Islet precursor cell (in vitro differentiated cells): ENCODE results near the gene MZT2B.
"Not testable (repeated sequence)": the region's sequence is repeated elsewhere in the genome, so short reads cannot be mapped to it uniquely, and the experiment has no call there.

Experiments used
- DNase-seq: peaks from one replicate; pipeline ENCODE4 v3.0.0-alpha.2; 2018

MZT2B gene

DNA sequence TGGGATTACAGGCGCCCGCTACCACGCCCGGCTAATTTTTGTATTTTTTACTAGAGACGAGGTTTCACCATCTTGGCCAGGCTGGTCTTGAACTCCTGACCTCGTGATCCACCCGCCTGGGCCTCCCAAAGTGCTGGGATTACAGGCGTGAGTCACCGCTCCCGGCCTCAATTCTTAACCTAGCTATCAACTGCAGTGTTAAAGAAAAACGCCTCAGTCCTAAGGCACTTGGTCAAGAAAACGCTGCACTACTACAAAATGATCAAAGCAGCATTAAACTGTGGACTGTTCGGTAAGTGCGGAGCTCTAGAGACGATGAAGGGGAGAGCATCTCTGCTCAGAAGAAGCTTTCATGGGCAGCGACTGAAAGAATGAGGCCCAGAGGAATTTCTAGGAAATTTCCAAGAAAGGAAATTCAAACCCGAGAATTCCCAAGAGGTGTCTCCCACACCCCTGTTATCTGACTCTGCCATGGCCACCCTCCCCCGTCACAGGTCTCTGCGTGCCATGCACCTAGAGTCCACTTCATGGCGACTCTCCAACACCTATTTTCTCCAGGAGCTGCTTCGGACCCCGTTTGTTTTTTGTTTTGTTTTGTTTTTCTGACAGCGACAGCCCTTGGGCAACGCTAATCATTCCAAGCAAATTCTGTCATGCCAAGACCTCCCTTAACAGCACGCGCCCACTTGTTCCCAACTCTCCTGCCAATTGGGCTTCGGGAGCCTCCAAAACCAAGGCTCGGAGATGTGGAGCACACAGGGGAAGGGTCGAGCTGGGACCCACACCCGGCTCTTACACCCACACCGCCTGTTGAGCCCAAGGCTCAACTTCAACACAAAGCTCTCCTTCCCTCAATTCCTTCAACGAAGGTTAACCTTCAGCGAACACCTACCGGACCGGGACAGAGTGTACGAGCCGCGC, 1.4 kb upstream of the MZT2B start:
- not testable (repeated sequence) for DNase-seq

GRCh38 chr2:130181325-130181879, 660 bp upstream of the MZT2B start, which contains the start of gene SMPD4:
Gene SMPD4, minus strand, starts transcription at chr2:130181602. Its CDS starts 5,010 bp downstream, at chr2:130176592.
- DNase-seq = peak; percentile 98

GRCh38 chr2:130182826-130183511, 907 bp downstream of the MZT2B start:
- not testable (repeated sequence) for DNase-seq

DNA sequence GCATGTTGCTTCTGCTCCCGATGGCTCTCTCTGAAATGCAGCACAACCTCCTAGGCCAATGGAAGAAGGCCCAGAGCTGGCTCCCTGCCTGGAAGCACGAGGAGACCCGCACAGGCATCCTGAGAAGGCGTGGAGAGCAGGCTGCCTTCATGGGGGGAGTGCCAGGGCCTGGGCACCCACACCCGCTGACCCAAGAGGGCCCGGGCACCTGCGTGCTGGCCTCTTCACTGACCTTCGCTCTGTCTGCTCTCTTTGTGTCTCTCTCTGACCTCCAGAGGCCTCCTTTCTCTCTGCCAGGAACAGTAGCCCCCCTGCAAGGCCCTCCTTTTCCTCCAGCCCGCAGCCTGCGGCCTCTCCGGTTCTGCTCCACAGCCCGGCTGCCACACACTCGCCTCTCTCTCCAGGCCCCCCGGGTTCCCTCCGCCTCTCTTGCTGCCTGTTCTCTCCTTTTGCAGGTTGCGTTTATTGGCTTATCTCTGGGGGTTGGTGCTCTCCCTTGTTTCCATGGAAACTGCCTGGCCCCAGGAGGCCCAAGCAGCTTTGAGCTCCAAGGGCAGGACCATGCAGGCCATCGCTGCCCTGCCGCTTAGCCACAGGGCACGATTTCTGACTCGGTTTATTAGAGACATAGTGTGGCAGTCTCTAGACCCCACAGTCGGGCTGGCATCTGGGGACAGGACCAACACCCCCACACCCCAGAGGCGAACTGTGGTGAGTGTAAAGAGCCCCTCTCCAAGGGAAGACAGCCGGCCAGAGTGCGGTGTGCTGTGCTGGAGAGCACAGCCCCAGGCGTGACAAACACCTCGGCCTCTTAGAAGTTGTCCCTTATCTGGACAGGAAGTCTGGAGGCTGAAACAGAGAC, 1.7 kb downstream of the MZT2B start:
- DNase-seq = no peak

DNA sequence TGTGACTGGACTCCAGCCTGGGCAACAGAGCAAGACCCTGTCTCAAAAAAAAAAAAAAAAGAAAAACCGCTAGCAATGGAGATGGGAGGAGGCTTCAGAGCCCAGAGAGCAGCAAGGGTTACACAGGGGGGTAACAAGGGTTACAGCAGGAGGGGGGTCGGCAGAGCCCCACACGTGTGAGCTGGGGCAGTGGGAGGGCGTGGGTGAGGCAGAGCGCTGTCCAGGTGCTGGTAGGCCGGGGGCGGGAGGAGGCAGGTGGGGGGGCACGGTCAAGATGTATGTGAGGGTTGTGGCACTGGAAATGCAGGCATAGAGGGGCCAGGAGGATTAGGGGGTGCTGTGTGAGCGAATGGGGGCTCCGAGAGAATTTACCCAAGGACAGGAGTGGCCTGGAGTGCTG, 3.4 kb downstream of the MZT2B start:
- no peak for DNase-seq

DNA sequence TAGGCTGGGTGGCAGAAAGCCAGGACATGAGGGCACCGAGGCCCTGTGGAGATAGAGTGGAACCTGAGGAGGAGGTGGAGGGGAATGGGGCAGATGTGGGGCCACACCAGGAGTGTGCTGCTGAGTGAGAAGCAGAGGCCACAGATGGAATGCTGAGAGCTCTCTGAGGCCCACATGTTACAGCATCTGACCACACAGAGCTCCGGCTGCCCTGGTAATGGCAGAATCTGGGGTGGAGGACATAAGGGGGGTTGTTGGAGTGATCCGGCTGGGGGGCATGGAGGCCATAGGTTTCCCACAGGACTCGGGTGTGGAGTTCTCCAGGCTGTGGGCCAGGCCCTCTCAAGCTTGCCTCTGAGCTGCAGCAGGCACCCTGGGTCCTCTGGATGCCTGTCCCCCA, 3.8 kb downstream of the MZT2B start:
- DNase-seq = no peak

DNA sequence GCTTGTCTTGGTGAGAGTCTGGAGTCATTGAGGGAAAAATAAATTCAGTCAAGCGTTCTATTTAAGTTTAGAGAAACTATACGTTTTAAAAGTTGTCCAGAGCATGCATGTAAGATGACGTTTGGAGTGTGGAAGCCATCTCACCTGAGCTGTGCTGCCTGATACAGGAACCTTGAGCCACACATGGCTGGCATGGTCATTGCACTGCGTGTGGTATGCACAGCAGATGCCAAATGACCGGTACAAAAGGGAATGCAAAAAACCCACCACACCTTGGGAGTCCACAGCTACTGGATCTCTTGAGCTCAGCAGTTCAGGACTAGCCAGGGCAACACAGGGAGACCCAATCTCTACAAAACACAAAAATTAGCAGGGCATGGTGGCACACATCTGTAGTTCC, 4.3 kb downstream of the MZT2B start:
- no peak for DNase-seq

DNA sequence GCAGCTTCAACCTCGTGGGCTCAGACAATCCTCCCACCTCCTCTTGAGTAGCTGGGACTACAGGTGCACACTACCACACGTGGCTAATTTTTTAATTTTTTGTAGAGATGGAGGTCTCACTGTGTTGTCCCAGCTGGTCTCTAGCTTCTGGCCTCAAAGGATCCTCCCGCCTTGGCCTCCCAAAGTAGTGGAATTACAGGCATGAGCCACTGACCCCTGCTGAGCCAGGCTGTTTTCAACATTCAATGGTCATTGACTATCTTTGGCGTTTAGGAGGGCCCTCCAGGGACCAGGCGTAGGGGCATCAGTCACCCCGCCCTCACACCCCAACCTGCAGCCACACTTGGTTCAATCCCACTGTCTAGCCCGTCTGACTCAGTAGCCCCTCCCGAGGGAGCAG, 5.2 kb downstream of the MZT2B start:
- no peak for DNase-seq

DNA sequence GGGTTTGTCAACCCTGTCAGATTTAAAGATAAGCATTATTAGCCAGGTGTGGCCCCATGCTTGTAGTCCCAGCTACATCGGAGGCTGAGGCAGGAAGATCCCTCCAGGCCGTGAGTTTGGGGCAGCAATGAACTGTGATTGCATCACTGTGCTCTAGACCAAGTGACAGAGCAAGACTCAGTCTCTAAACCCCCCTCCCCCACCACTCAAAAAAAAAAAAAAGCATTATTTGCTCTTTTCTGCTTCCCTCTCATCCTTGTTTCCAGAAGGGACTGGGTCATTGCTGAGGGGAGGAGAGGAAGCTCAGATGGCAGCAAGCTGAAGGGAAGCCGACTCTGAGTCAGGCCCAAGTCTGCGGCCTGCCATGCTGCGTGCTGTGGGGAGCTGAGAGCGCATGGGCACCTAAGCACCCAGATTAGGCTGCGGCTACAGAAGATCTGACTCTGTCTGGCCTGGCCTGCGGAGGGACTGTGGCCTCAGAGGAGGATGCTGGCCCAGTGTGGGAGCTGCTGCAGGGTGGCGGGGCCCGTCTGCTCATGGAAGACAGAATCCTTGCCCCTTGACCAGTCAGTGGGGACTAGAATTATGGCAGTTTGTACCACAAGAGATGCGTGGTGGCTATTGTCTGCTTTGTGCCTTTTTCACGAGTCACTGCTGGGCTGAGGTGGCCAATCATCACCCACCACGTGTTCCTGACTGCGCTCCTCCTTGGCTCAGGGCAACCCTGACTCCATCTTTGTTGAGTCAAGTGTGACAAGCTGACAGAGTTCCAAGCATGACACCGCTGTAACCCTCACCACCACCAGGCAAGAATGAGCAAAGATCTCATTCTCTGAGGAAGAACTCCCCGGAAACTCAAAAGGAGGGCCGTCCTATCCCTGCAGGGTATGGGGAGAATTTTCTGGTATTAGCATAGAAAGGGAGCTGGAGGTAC, 6.1 kb downstream of the MZT2B start:
- DNase-seq = not testable (repeated sequence)

GRCh38 chr2:130188958-130189357, 6.9 kb downstream of the MZT2B start:
- not testable (repeated sequence) for DNase-seq

DNA sequence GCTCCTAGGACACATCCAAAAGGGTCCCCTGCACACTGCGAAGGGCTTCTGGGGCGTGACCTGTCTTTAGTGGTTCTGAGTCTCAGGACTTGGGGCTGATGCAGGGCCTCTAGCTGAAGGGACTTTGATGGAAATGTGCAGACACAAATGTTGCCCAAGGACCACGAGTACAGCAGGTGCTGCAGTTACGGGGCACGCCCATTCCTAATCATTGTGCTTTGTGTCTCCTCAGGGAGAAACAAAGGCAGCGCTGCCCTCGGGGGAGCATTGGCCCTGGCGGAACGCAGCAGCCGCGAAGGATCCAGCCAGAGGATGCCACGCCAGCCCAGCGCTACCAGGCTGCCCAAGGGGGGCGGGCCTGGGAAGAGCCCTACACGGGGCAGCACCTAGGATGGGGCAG, 8.2 kb downstream of the MZT2B start:
- no peak for DNase-seq

DNA sequence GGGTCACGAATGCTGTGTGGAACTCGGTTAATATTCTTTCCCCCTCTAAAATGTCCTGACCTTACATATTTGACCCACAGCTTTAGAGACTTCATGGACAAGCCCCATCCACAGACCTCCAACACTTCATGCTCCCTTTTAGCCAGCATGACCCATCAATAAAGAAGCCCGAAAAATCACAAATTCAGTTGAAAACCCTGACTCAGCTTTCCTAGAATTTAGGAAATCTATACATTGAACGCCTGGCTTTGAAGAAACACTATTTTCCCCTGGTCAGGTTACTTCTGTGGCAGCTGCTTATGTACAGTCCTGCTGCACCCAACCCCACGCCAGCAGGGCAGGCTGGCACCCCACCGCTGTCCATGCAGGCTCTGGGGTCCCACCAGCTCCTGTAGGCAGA, 9.3 kb downstream of the MZT2B start:
- DNase-seq = not testable (repeated sequence)

DNA sequence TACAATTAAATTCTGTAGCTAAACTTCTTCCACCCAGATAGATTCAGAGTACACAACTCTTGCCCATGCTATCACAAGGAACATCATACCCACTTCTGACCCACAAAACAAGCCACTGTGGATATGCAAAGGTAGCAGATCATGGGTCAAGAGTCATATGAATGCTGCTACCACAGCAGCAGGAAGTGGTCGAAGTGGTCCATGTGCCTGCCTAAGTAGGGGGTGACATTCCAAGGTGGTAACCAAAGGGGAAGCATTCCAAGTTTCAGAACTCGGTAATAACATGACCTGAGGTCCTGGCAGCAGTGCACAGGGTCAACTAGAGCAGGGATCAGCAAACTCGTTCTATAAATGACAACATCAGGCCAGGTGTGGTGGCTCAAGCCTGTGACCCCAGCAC, 10.4 kb downstream of the MZT2B start:
- peak; percentile 33 for DNase-seq

DNA sequence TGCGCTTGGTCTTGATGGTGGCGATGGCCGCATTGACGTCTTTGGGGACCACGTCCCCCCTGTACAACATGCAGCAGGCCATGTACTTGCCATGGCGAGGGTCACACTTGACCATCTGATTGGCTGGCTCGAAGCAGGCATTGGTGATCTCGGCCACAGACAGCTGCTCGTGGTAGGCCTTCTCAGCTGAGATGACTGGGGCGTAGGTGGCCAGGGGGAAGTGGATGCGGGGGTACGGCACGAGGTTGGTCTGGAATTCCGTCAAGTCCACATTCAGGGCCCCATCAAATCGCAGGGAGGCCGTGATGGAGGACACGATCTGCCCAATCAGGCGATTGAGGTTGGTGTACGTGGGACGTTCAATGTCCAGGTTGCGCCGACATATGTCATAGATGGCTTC, 11.8 kb downstream of the MZT2B start:
- peak; percentile 13 for DNase-seq

GRCh38 chr2:130195089-130195635, 13.1 kb downstream of the MZT2B start:
- peak; percentile 22 for DNase-seq

GRCh38 chr2:130196052-130196451, 14.0 kb downstream of the MZT2B start:
- not testable (repeated sequence) for DNase-seq

- DNase-seq = no peak
These were observed 16.3 kb downstream of the MZT2B start, which contains the start of gene TUBA3E for GRCh38 chr2:130198343-130198742. Gene TUBA3E, minus strand, starts transcription at chr2:130198439. Its CDS starts 79 bp downstream, at chr2:130198360.

DNA sequence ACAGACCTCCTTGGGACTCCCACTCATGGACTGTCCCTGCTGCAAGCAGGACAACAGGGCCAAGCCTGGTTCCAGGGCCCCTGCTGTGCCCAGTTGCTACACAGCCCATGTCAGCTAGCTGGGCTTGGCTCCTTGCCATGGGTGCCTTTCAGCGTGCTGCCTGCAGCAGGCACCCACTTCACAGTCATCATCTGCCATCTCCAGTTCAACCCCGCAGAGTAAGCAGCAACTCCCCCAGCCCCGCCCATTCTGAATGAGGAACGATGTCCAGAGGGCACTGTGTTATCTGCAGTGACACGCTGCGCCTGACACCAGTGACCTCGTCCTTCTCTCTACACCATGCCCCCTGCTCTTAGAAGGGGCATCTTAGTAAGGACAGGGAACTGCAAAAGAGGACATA, 20.5 kb downstream of the MZT2B start:
- not testable (repeated sequence) for DNase-seq

DNA sequence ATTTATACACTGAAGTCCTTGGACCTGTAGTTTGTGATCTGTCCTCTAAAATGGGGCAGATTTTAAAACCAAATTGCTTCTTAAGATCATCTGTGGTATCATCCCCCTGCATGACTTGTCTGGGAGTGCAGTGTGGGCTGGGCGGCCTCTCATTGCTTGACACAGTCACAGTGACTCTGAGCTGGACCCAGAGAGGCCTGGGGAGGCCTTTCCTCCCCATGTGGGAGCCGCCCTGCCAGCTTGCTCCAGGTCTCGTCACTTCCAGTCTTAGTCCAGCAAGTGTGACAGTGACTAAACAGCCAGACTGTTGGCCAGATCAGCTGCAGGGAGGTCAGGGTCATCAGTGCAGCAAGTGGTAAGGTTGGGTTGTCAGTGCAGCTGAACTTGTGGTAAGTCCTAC, 21.1 kb downstream of the MZT2B start:
- not testable (repeated sequence) for DNase-seq

DNA sequence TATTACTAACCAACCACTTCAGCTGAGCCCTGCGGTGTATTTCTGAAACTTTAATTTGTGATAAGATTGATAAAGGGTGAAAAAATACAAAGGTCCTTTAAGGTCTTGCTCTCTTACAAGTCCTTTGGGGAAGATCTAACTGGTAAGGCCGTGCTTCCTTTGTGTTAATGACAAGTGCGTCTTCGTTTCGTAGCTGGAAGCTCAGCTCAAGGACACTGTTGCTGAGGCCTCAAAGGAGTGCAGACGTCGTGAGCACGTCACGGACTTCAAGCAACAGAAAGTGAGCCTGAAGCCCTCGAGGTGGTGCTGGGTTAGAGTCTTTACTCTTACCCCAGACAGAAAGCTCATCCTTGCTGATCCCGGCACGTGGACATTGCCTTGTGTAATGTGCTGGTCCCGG, 25.0 kb downstream of the MZT2B start:
- not testable (repeated sequence) for DNase-seq

- not testable (repeated sequence) for DNase-seq
These were observed 37.1 kb downstream of the MZT2B start for GRCh38 chr2:130219147-130219546.
